ENCODE data around the gene USB1.

DNA sequence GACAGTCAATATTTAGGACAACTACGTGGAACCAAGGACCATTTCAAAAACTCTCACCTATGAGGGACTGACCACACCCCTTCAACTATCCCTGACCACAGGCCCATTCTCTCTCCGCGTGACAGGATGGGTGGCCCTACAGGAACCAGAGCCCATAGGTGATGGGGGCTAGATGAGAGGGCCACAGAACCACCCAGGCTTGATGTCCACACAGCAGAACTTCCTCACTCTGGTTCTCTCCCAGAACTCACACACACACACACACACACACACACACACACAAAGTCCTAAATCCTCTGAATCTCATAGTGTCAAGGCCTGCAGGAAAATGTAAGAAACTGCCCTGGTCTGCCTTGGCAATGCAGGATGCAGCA lies 2.2 kb upstream of the USB1 start:
- TF ChIP-seq, protein P1, sequence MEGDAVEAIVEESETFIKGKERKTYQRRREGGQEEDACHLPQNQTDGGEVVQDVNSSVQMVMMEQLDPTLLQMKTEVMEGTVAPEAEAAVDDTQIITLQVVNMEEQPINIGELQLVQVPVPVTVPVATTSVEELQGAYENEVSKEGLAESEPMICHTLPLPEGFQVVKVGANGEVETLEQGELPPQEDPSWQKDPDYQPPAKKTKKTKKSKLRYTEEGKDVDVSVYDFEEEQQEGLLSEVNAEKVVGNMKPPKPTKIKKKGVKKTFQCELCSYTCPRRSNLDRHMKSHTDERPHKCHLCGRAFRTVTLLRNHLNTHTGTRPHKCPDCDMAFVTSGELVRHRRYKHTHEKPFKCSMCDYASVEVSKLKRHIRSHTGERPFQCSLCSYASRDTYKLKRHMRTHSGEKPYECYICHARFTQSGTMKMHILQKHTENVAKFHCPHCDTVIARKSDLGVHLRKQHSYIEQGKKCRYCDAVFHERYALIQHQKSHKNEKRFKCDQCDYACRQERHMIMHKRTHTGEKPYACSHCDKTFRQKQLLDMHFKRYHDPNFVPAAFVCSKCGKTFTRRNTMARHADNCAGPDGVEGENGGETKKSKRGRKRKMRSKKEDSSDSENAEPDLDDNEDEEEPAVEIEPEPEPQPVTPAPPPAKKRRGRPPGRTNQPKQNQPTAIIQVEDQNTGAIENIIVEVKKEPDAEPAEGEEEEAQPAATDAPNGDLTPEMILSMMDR (IDR thresholded peaks at IDR 0.05) = no peak
- TF ChIP-seq POLR2A (IDR thresholded peaks at IDR 0.05) = no peak
